ENCODE measurements around the gene HLA-A. TPM values are rescaled to one million over a fixed set of nuclear protein-coding genes. Genes with fewer than 3 reads are reported as not detected.
A peak's percentile ranks its signal among the peaks of the same experiment; 100 is the strongest.

The HLA-A gene
- total and polyA plus RNA-seq, 9 of the 15 experiments (the other 6 are each of a cell fraction or from before 2014, with no cell fraction given): 0.46 to 3.3 TPM; not detected in 7

DNA sequence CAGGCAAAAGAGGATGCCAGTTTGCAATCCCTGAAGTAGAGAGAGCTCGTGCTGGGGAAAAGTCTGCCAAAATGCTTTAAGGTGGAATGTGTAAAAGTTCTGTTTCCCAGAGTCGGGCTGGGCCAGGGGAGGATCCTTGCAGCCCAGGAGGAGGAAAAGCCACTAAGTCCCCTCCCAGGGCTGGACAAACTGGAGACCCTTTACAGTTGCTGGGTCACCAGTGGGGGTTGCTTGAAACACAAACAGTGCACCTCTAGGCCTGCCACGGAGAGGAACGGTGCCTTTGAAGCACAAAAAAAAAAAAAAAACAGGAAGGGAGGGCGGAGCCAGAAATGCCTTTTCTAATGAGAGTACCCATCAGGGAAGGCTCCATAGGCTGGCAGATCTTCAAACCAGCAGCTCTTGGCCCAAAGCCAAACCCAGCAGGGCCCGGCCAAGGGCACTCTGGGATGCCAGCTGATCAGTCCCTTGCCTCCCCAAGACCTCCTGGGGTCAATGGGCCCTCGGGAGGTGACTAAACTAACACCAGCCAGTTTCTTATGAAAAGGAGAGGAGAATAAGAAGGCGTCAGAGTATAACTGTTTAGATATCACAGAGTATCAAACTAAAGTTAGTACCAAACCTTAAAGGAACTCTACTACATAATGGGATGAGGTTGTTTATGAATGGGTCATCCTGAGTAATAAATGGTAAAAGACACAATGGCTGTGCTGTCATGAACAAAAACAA is 23.7 kb downstream of the HLA-A start (continued):
- TF ChIP-seq, protein P1, sequence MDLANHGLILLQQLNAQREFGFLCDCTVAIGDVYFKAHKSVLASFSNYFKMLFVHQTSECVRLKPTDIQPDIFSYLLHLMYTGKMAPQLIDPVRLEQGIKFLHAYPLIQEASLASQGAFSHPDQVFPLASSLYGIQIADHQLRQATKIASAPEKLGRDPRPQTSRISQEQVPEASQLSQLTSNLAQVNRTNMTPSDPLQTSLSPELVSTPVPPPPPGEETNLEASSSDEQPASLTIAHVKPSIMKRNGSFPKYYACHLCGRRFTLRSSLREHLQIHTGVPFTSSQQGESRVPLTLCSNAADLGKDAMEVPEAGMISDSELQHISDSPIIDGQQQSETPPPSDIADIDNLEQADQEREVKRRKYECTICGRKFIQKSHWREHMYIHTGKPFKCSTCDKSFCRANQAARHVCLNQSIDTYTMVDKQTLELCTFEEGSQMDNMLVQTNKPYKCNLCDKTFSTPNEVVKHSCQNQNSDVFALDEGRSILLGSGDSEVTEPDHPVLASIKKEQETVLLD (IDR thresholded peaks at IDR 0.05): peak; percentile 73; the same call in 1 of the 2 replicates
- TF ChIP-seq, protein P2, sequence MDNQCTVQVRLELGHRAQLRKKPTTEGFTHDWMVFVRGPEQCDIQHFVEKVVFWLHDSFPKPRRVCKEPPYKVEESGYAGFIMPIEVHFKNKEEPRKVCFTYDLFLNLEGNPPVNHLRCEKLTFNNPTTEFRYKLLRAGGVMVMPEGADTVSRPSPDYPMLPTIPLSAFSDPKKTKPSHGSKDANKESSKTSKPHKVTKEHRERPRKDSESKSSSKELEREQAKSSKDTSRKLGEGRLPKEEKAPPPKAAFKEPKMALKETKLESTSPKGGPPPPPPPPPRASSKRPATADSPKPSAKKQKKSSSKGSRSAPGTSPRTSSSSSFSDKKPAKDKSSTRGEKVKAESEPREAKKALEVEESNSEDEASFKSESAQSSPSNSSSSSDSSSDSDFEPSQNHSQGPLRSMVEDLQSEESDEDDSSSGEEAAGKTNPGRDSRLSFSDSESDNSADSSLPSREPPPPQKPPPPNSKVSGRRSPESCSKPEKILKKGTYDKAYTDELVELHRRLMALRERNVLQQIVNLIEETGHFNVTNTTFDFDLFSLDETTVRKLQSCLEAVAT (IDR thresholded peaks at IDR 0.05): peak; percentile 38 to 68; a peak in 2 of 4 replicates
- TF ChIP-seq NR2C2 (CRISPR knock-in tag; IDR thresholded peaks at IDR 0.05) (no peak), NR2C2 (tag; IDR thresholded peaks at IDR 0.05) (peak; percentile 37; the same call in 1 of the 2 replicates), ZNF311 (CRISPR knock-in tag; IDR thresholded peaks at IDR 0.05) (no peak), NBN (IDR thresholded peaks at IDR 0.05; ENCODE audit: low read depth) (no peak), SPI1 (IDR thresholded peaks at IDR 0.05; ENCODE audit: borderline replicate concordance, low read depth, low read length) (peak; percentile 79), SMARCE1 (IDR thresholded peaks at IDR 0.05) (peak; percentile 27), NR4A1 (CRISPR knock-in tag; IDR thresholded peaks at IDR 0.05) (0 out of 2 replicates have a peak, but pooled peaks have one; percentile 44), NR4A1 (tag; IDR thresholded peaks at IDR 0.05) (no peak), ZNF76 (CRISPR knock-in tag; IDR thresholded peaks at IDR 0.05; ENCODE audit: borderline replicate concordance) (no peak), GATA2 (CRISPR knock-in tag; IDR thresholded peaks at IDR 0.05) (no peak), POLR3A (IDR thresholded peaks at IDR 0.05; ENCODE audit: borderline replicate concordance, extremely low read depth, insufficient read depth, insufficient read length) (no peak), YBX1 (IDR thresholded peaks at IDR 0.05) (no peak), RFX1 (IDR thresholded peaks at IDR 0.05) (no peak; the same call in 1 of the 2 replicates), RB1 (IDR thresholded peaks at IDR 0.05; ENCODE audit: low read depth) (no peak), BDP1 (IDR thresholded peaks at IDR 0.05; ENCODE audit: insufficient read depth, insufficient read length) (no peak)
- TF ChIP-seq, protein P3, sequence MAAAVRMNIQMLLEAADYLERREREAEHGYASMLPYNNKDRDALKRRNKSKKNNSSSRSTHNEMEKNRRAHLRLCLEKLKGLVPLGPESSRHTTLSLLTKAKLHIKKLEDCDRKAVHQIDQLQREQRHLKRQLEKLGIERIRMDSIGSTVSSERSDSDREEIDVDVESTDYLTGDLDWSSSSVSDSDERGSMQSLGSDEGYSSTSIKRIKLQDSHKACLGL (CRISPR knock-in tag; IDR thresholded peaks at IDR 0.05; ENCODE audit: borderline replicate concordance, poor library complexity, severe bottlenecking): no peak
- TF ChIP-seq, protein P4, sequence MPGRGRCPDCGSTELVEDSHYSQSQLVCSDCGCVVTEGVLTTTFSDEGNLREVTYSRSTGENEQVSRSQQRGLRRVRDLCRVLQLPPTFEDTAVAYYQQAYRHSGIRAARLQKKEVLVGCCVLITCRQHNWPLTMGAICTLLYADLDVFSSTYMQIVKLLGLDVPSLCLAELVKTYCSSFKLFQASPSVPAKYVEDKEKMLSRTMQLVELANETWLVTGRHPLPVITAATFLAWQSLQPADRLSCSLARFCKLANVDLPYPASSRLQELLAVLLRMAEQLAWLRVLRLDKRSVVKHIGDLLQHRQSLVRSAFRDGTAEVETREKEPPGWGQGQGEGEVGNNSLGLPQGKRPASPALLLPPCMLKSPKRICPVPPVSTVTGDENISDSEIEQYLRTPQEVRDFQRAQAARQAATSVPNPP (IDR thresholded peaks at IDR 0.05; ENCODE audit: borderline replicate concordance, insufficient read depth, insufficient read length): no peak
- TF ChIP-seq, protein P5, sequence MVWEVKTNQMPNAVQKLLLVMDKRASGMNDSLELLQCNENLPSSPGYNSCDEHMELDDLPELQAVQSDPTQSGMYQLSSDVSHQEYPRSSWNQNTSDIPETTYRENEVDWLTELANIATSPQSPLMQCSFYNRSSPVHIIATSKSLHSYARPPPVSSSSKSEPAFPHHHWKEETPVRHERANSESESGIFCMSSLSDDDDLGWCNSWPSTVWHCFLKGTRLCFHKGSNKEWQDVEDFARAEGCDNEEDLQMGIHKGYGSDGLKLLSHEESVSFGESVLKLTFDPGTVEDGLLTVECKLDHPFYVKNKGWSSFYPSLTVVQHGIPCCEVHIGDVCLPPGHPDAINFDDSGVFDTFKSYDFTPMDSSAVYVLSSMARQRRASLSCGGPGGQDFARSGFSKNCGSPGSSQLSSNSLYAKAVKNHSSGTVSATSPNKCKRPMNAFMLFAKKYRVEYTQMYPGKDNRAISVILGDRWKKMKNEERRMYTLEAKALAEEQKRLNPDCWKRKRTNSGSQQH (CRISPR knock-in tag; IDR thresholded peaks at IDR 0.05): no peak
- TF ChIP-seq, protein P6, sequence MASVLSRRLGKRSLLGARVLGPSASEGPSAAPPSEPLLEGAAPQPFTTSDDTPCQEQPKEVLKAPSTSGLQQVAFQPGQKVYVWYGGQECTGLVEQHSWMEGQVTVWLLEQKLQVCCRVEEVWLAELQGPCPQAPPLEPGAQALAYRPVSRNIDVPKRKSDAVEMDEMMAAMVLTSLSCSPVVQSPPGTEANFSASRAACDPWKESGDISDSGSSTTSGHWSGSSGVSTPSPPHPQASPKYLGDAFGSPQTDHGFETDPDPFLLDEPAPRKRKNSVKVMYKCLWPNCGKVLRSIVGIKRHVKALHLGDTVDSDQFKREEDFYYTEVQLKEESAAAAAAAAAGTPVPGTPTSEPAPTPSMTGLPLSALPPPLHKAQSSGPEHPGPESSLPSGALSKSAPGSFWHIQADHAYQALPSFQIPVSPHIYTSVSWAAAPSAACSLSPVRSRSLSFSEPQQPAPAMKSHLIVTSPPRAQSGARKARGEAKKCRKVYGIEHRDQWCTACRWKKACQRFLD (CRISPR knock-in tag; IDR thresholded peaks at IDR 0.05): no peak
